Urothelium cell line (cell line): Measurements from ENCODE around the gene ERMAP.
"Not testable (repeated sequence)": the region's sequence is repeated elsewhere in the genome, so short reads cannot be mapped to it uniquely, and the experiment has no call there.

ENCODE experiments used
- DNase-seq: peaks from one replicate; pipeline ENCODE4 v3.0.0; 2011; ENCODE audit warnings: low spot score, mixed read lengths
- FAIRE-seq: peaks from 2 replicates; lab custom pipeline; 2011; peaks lifted over from hg19 to GRCh38; lab: Jason Lieb, UNC

ERMAP gene

GRCh38 chr1:42841440-42842147 is 24.7 kb downstream of the ERMAP start:
- DNase-seq (no peak), FAIRE-seq (no peak)

- DNase-seq (no peak), FAIRE-seq (peak; percentile 17)
Measured at GRCh38 chr1:42844592-42845140, 27.7 kb downstream of the ERMAP start.

- no peak for FAIRE-seq
Measured at GRCh38 chr1:42845193-42845592, 28.3 kb downstream of the ERMAP start.

GRCh38 chr1:42845866-42846256 is 28.9 kb downstream of the ERMAP start:
- FAIRE-seq (no peak), DNase-seq (peak; percentile 19)

More at GRCh38 chr1:42845193-42845592, 28.3 kb downstream of the ERMAP start:
- no peak for DNase-seq

GRCh38 chr1:42846257-42847110 is 29.6 kb downstream of the ERMAP start, which contains the start of gene ZNF691:
Gene ZNF691, plus strand, starts transcription at chr1:42846613. Its CDS starts 3,046 bp downstream, at chr1:42849659.
- DNase-seq (peak; percentile 99), FAIRE-seq (peak; percentile 20)

- DNase-seq (peak; percentile 27), FAIRE-seq (no peak)
Measured at GRCh38 chr1:42847111-42847595, 30.2 kb downstream of the ERMAP start.

- FAIRE-seq (no peak), DNase-seq (no peak)
Measured at GRCh38 chr1:42847721-42848460, 31.0 kb downstream of the ERMAP start.

- FAIRE-seq (no peak), DNase-seq (no peak)
Measured at GRCh38 chr1:42848823-42849537, 32.1 kb downstream of the ERMAP start.

GRCh38 chr1:42849944-42850343 is 33.0 kb downstream of the ERMAP start:
- DNase-seq (no peak), FAIRE-seq (peak; percentile 94)

GRCh38 chr1:42851420-42851819 is 34.5 kb downstream of the ERMAP start:
- DNase-seq (no peak), FAIRE-seq (no peak)

GRCh38 chr1:42851960-42852607 is 35.2 kb downstream of the ERMAP start:
- no peak for DNase-seq
- FAIRE-seq = no peak

- no peak for FAIRE-seq
- no peak for DNase-seq
Measured at GRCh38 chr1:42852608-42852980, 35.7 kb downstream of the ERMAP start.

GRCh38 chr1:42853116-42853884 is 36.4 kb downstream of the ERMAP start:
- DNase-seq = no peak
- no peak for FAIRE-seq

GRCh38 chr1:42856554-42856953 is 39.6 kb downstream of the ERMAP start:
- not testable (repeated sequence) for FAIRE-seq, DNase-seq

GRCh38 chr1:42859366-42859765 is 42.4 kb downstream of the ERMAP start:
- not testable (repeated sequence) for FAIRE-seq, DNase-seq

GRCh38 chr1:42860339-42861013 is 43.6 kb downstream of the ERMAP start:
- DNase-seq (no peak), FAIRE-seq (no peak)

- no peak for DNase-seq
- FAIRE-seq = no peak
Measured at GRCh38 chr1:42861014-42861399, 44.1 kb downstream of the ERMAP start.

- DNase-seq (no peak), FAIRE-seq (peak; percentile 23)
Measured at GRCh38 chr1:42866549-42866948, 49.6 kb downstream of the ERMAP start.
